BLaER1 treated with 17β-estradiol and CSF1 and Interleukin-3, amounts not matched to agents 10 nM and 100 nM (cell line): ENCODE results near the gene CA7.

Experiments
- H3K27ac ChIP-seq, 11 experiments: shearing (Covaris generic); formaldehyde crosslinking; 2 replicates each; pipeline ENCODE4 v1.8.1; 2022
- H3K27me3 ChIP-seq, 11 experiments: shearing (Covaris generic); formaldehyde crosslinking; 2 replicates each; pipeline ENCODE4 v1.8.1; 2022
- H3K36me3 ChIP-seq, 11 experiments: shearing (Covaris generic); formaldehyde crosslinking; 2 replicates each; pipeline ENCODE4 v1.8.1; 2022
- H3K4me1 ChIP-seq, 10 experiments: shearing (Covaris generic); formaldehyde crosslinking; 2 replicates each; pipeline ENCODE4 v1.8.1; 2022
- H3K4me2 ChIP-seq, 11 experiments: shearing (Covaris generic); formaldehyde crosslinking; 2 replicates each; pipeline ENCODE4 v1.8.1; 2022
- H3K4me3 ChIP-seq, 10 experiments: shearing (Covaris generic); formaldehyde crosslinking; 2 replicates each; pipeline ENCODE4 v1.8.1; 2022
- H3K9ac ChIP-seq, 11 experiments: shearing (Covaris generic); formaldehyde crosslinking; 2 replicates each; pipeline ENCODE4 v1.8.1; 2022
- H3K9me3 ChIP-seq, 11 experiments: shearing (Covaris generic); formaldehyde crosslinking; replicated peaks in 1 of 11; 2 replicates each; pipeline ENCODE4 v1.8.1; 2022
- H4K20me1 ChIP-seq, 11 experiments: shearing (Covaris generic); formaldehyde crosslinking; 2 replicates each; pipeline ENCODE4 v1.8.1; 2022
- Cebpa-rat ChIP-seq, 11 experiments: shearing (Covaris generic); IDR thresholded peaks; 2 replicates each; pipeline ENCODE4 v1.8.1; 2022

The CA7 gene

GRCh38 chr16:66882702-66883101 lies 38.5 kb downstream of the CA7 start:
- H3K27ac ChIP-seq: no peak overlapping the region
- H3K36me3 ChIP-seq: peaks cover 24 to 52% (median 38%) of the 10 kb centered on the region in 11 experiments
- peaks cover 0 to 4% (median 0%) of the 10 kb centered on the region in 11 experiments; a peak in 3 of 22 replicates for H3K9me3 ChIP-seq
- H3K4me1 ChIP-seq: peaks cover 31 to 95% (median 83%) of the 10 kb centered on the region in 10 experiments
- no peak overlapping the region for H3K4me3 ChIP-seq
- H3K27me3 ChIP-seq: no peaks in the 10 kb centered on the region
- no peak for TF ChIP-seq Cebpa-rat (IDR thresholded peaks at IDR 0.05)
- H3K9ac ChIP-seq: no peak overlapping the region
- H3K4me2 ChIP-seq: peak overlapping the region in 9 of 11 experiments; percentile 12 to 99 (median 96); a peak in 16 of 22 replicates
- H4K20me1 ChIP-seq: peaks cover 4 to 67% (median 46%) of the 10 kb centered on the region in 11 experiments; a peak in 20 of 22 replicates

GRCh38 chr16:66885491-66885890 lies 41.3 kb downstream of the CA7 start:
- peaks cover 10 to 83% (median 71%) of the 10 kb centered on the region in 10 experiments for H3K4me1 ChIP-seq
- H3K9me3 ChIP-seq: no peaks in the 10 kb centered on the region
- no peaks in the 10 kb centered on the region for H3K27me3 ChIP-seq
- no peak overlapping the region for H3K27ac ChIP-seq
- H3K4me3 ChIP-seq: no peak overlapping the region
- H3K9ac ChIP-seq: 0 out of 22 replicates have a peak overlapping the region, but pooled peaks of 1 of the 11 experiments have one; percentile 23
- TF ChIP-seq Cebpa-rat (IDR thresholded peaks at IDR 0.05): no peak
- H4K20me1 ChIP-seq: peaks cover 4 to 93% (median 59%) of the 10 kb centered on the region in 11 experiments; a peak in 20 of 22 replicates
- peaks cover 24 to 71% (median 42%) of the 10 kb centered on the region in 11 experiments for H3K36me3 ChIP-seq
- peak overlapping the region in 3 of 11 experiments; percentile 2 to 98 (median 90); a peak in 3 of 22 replicates for H3K4me2 ChIP-seq

- Histone ChIP-seq H3K9ac (0 out of 22 replicates have a peak overlapping the region, but pooled peaks of 1 of the 11 experiments have one; percentile 3), H3K4me2 (peak overlapping the region in 7 of 11 experiments; percentile 1 to 31 (median 25); a peak in 7 of 22 replicates), H4K20me1 (peaks cover 4 to 99% (median 62%) of the 10 kb centered on the region in 11 experiments; a peak in 20 of 22 replicates), H3K4me3 (no peak overlapping the region), H3K36me3 (peaks cover 24 to 80% (median 47%) of the 10 kb centered on the region in 11 experiments), H3K27ac (no peak overlapping the region), H3K4me1 (peaks cover 10 to 80% (median 67%) of the 10 kb centered on the region in 10 experiments), H3K27me3 (no peaks in the 10 kb centered on the region), H3K9me3 (no peaks in the 10 kb centered on the region)
- no peak for TF ChIP-seq Cebpa-rat (IDR thresholded peaks at IDR 0.05)
Observed at GRCh38 chr16:66886321-66886720, 42.1 kb downstream of the CA7 start.

GRCh38 chr16:66886914-66887313 lies 42.7 kb downstream of the CA7 start:
- Histone ChIP-seq H3K27ac (no peak overlapping the region), H3K4me3 (no peak overlapping the region), H4K20me1 (peaks cover 4 to 99% (median 56%) of the 10 kb centered on the region in 11 experiments; a peak in 20 of 22 replicates), H3K4me2 (peak overlapping the region in 10 of 11 experiments; percentile 1 to 31 (median 18); a peak in 11 of 22 replicates), H3K9me3 (no peaks in the 10 kb centered on the region), H3K36me3 (peaks cover 24 to 86% (median 51%) of the 10 kb centered on the region in 11 experiments), H3K9ac (no peak overlapping the region), H3K27me3 (no peaks in the 10 kb centered on the region), H3K4me1 (peaks cover 4 to 80% (median 65%) of the 10 kb centered on the region in 10 experiments; a peak in 18 of 20 replicates)
- TF ChIP-seq Cebpa-rat (IDR thresholded peaks at IDR 0.05): no peak

GRCh38 chr16:66888647-66889615 lies 44.7 kb downstream of the CA7 start:
- no peak overlapping the region for H3K9ac ChIP-seq
- H3K27ac ChIP-seq: no peak overlapping the region
- no peak for TF ChIP-seq Cebpa-rat (IDR thresholded peaks at IDR 0.05)
- H4K20me1 ChIP-seq: peaks cover 4 to 84% (median 45%) of the 10 kb centered on the region in 11 experiments; a peak in 19 of 22 replicates
- H3K4me3 ChIP-seq: no peak overlapping the region
- no peaks in the 10 kb centered on the region for H3K27me3 ChIP-seq
- H3K36me3 ChIP-seq: peaks cover 21 to 73% (median 45%) of the 10 kb centered on the region in 11 experiments
- H3K4me1 ChIP-seq: peaks cover 6 to 65% (median 53%) of the 10 kb centered on the region in 10 experiments
- no peaks in the 10 kb centered on the region for H3K9me3 ChIP-seq
- peak overlapping the region in 2 of 11 experiments; percentile 1 to 5; a peak in 2 of 22 replicates for H3K4me2 ChIP-seq

GRCh38 chr16:66889622-66890021 lies 45.4 kb downstream of the CA7 start:
- no peak overlapping the region for H3K4me3 ChIP-seq
- no peaks in the 10 kb centered on the region for H3K9me3 ChIP-seq
- H3K36me3 ChIP-seq: peaks cover 15 to 66% (median 38%) of the 10 kb centered on the region in 11 experiments
- no peak overlapping the region for H3K9ac ChIP-seq
- H3K4me1 ChIP-seq: peaks cover 6 to 58% (median 46%) of the 10 kb centered on the region in 10 experiments
- H3K27ac ChIP-seq: no peak overlapping the region
- H3K4me2 ChIP-seq: peak overlapping the region in 1 of 11 experiments; percentile 1; a peak in 1 of 22 replicates
- no peak for TF ChIP-seq Cebpa-rat (IDR thresholded peaks at IDR 0.05)
- peaks cover 4 to 84% (median 43%) of the 10 kb centered on the region in 11 experiments; a peak in 19 of 22 replicates for H4K20me1 ChIP-seq
- no peaks in the 10 kb centered on the region for H3K27me3 ChIP-seq

GRCh38 chr16:66890799-66891198 lies 46.6 kb downstream of the CA7 start:
- TF ChIP-seq Cebpa-rat (IDR thresholded peaks at IDR 0.05): no peak
- H3K4me2 ChIP-seq: no peak overlapping the region
- H3K9ac ChIP-seq: no peak overlapping the region
- no peaks in the 10 kb centered on the region for H3K27me3 ChIP-seq
- H3K36me3 ChIP-seq: peaks cover 3 to 55% (median 27%) of the 10 kb centered on the region in 11 experiments; a peak in 20 of 22 replicates
- H4K20me1 ChIP-seq: peaks cover under 1 to 80% (median 31%) of the 10 kb centered on the region in 11 experiments; a peak in 17 of 22 replicates
- peaks cover 6 to 57% (median 44%) of the 10 kb centered on the region in 10 experiments for H3K4me1 ChIP-seq
- no peak overlapping the region for H3K4me3 ChIP-seq
- H3K9me3 ChIP-seq: no peaks in the 10 kb centered on the region
- no peak overlapping the region for H3K27ac ChIP-seq

GRCh38 chr16:66891360-66891759 lies 47.1 kb downstream of the CA7 start:
- Histone ChIP-seq H3K4me1 (peaks cover 6 to 61% (median 47%) of the 10 kb centered on the region in 10 experiments), H4K20me1 (peaks cover 0 to 78% (median 25%) of the 10 kb centered on the region in 11 experiments; a peak in 17 of 22 replicates), H3K4me2 (no peak overlapping the region), H3K27ac (no peak overlapping the region), H3K36me3 (peaks cover 0 to 49% (median 21%) of the 10 kb centered on the region in 11 experiments; a peak in 18 of 22 replicates), H3K9me3 (no peaks in the 10 kb centered on the region), H3K9ac (no peak overlapping the region), H3K4me3 (no peak overlapping the region), H3K27me3 (no peaks in the 10 kb centered on the region)
- no peak for TF ChIP-seq Cebpa-rat (IDR thresholded peaks at IDR 0.05)
